Measurements from ENCODE around the gene PIAS4. TPM values are rescaled to one million over a fixed set of nuclear protein-coding genes. Genes with fewer than 3 reads are reported as not detected.

The PIAS4 gene
- total RNA-seq, 1 donor from 2014 or later, result 36.4 TPM

DNA sequence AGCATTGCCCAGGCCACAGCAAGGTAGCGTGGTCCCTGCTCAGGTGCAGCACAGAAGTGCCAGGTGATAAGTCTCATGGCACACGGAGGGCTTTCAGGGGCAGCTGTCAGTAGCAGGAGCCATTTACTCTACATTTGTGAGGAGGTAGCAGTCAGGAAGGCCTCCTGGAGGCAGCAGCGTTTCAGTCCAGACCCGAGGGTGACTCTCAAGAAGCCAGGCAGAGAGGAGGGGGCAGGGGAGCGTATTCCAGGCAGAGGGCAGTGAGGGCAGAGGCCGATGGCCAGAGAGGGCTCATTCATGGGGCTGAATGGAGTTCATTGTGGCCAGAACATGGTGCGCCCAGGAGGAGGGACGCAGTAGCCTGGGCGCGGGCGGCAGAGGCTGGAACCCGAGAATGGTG is 8.9 kb downstream of the PIAS4 start:
- H3K27ac Mint-ChIP-seq, result no peak overlapping the region
- ChIA-PET CTCF (no interaction called here), POLR2A (no interaction called here)
- H3K36me3 Mint-ChIP-seq (ENCODE audit: low read depth), result peaks cover 41% of the 10 kb centered on the region
- TF ChIP-seq, protein P1, sequence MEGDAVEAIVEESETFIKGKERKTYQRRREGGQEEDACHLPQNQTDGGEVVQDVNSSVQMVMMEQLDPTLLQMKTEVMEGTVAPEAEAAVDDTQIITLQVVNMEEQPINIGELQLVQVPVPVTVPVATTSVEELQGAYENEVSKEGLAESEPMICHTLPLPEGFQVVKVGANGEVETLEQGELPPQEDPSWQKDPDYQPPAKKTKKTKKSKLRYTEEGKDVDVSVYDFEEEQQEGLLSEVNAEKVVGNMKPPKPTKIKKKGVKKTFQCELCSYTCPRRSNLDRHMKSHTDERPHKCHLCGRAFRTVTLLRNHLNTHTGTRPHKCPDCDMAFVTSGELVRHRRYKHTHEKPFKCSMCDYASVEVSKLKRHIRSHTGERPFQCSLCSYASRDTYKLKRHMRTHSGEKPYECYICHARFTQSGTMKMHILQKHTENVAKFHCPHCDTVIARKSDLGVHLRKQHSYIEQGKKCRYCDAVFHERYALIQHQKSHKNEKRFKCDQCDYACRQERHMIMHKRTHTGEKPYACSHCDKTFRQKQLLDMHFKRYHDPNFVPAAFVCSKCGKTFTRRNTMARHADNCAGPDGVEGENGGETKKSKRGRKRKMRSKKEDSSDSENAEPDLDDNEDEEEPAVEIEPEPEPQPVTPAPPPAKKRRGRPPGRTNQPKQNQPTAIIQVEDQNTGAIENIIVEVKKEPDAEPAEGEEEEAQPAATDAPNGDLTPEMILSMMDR (IDR thresholded peaks at IDR 0.05), result no peak
- no peaks in the 10 kb centered on the region for H3K9me3 Mint-ChIP-seq
- H3K27me3 Mint-ChIP-seq, result no peaks in the 10 kb centered on the region
- H3K4me3 Mint-ChIP-seq, result no peak overlapping the region
- intact Hi-C loops (cut with micrococcal nuclease), result no loop called here
- H3K4me1 Mint-ChIP-seq, result peaks cover 15% of the 10 kb centered on the region
- DNase-seq, result no peak
- no peak for ATAC-seq (ENCODE audit: low read depth)

DNA sequence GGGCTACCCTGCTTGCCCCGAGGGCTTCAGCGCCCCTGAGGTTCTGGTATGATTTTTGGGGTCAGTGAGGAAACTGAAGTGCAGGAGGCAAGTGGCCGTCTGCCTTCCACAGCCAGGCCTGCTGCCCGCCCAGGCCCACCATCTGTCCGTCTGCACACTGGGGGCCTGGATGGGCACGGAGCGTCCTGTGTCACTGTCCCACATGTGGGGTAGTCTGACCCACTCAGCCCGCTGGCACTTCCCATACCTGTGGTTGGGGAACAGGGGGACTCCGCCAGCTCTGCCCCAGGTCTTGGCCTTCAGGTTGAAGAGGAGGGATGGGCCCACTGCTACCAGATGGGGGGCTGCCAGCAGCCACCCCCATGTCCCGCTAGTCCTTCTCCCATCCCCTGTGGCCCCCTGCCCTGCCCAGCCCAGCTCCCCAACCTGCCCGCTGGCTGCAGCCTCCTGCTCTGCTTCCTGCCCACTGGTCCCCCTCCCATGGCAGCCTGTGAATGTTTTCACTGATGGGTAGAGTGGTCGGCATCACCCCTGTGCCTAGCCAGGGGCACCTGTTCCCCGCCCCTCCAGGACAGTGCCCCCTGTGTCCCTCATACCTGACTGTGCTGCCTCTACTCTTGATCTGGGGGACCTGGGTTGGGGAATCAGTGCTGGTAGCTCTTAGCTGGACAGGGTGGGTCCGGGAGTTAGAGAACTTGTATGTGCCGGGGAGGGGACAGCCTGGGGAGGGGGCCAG is 9.5 kb downstream of the PIAS4 start:
- no peak overlapping the region for H3K27ac Mint-ChIP-seq
- intact Hi-C loops (cut with micrococcal nuclease), result no loop called here
- no peaks in the 10 kb centered on the region for H3K27me3 Mint-ChIP-seq
- TF ChIP-seq, protein P1 (IDR thresholded peaks at IDR 0.05), result no peak
- no peak for ATAC-seq (ENCODE audit: low read depth)
- ChIA-PET CTCF (no interaction called here), POLR2A (interaction anchor here (0.6 kb wide), 1 partner anchor 42 kb away, joined by 4 read pairs; no protein-coding TSS in a partner anchor)
- H3K4me3 Mint-ChIP-seq, result no peak overlapping the region
- H3K4me1 Mint-ChIP-seq, result peaks cover 16% of the 10 kb centered on the region
- H3K9me3 Mint-ChIP-seq, result no peaks in the 10 kb centered on the region
- DNase-seq, result no peak
- H3K36me3 Mint-ChIP-seq (ENCODE audit: low read depth), result peaks cover 43% of the 10 kb centered on the region

DNA sequence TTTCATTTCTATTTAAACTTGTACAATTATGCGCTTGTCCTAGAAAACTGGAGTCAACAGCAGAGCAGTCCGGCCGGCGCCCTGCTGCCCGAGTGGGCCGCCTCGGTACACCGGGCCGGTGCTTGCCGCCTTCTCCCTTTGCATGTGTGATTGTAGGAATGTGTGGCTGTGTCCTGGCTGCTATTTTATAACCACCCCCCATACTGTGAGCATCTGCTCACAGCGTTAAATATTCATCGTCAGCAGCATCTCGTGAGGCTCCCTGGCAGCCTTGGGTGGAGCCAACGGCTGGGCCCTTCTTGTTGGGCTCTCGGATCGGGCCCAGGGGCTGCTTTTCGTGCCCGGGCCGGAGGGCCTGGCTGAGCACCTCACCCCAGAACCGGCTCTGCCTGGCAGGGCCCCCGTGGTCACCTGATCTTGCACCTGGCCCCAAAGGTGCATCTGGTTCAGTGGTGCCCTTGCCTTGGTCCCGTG is 10.6 kb downstream of the PIAS4 start:
- intact Hi-C loops (cut with micrococcal nuclease), result no loop called here
- ATAC-seq (ENCODE audit: low read depth), result no peak
- H3K27me3 Mint-ChIP-seq, result no peaks in the 10 kb centered on the region
- no peaks in the 10 kb centered on the region for H3K9me3 Mint-ChIP-seq
- no peak overlapping the region for H3K27ac Mint-ChIP-seq
- H3K36me3 Mint-ChIP-seq (ENCODE audit: low read depth), result peaks cover 35% of the 10 kb centered on the region
- peaks cover 10% of the 10 kb centered on the region for H3K4me1 Mint-ChIP-seq
- DNase-seq, result no peak
- ChIA-PET CTCF (no interaction called here), POLR2A (no interaction called here)
- TF ChIP-seq, protein P1 (IDR thresholded peaks at IDR 0.05), result no peak
- no peak overlapping the region for H3K4me3 Mint-ChIP-seq

DNA sequence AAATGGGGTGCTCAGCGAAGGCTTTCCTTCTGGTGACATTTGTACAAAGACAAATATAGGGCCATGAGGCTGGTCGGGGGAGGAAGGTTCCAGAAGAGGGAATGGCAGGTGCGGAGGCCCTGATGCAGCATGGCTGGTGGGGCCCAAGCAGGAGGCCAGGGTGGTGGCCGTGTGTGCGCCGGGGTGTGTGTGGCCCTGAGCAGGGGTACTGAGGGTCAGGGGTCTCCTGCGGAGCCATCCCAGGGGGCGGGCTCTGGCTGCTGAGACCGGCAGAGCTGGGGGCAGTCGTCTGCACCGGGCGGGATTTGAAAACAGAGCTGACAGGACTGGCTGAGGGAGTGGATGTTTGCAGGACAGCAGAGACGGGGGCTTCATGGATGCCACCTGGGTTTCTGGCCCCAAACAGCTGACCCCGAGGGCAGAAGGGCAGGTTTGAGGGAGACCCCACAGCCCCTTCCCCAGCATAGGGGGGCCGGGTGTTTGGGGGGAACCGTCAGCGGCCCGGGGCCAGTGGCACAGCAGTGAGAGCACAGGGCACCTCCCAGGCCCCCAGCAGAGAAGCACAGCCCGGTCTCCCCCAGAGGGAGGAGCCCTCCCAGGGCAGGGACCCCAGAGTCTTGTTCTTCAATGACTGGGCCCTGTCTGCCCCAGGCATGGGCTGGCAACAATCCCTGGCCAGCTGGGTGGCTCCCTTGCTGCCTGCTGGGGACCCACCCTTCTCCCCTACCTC is 11.4 kb downstream of the PIAS4 start:
- intact Hi-C loops (cut with micrococcal nuclease), result no loop called here

DNA sequence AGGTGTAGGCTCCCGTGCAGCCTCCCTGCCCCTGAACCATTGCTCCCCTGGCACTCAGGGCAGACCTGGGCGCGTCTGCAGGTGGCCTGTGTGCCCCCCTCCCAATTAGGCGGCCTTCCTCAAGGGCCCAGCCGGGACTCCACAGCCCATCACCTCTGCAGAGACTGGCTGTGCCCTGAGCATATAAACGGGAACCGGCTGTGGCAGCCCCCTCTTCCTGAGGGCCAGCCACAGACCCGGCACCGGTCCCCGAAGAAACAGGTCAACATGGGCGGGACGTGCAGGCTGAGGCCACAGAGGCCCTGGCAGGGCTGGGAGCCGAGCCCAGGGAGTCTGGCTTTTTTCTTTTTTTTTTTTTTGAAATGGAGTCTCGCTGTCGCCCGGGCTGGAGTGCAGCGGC is 12.0 kb downstream of the PIAS4 start:
- intact Hi-C loops (cut with micrococcal nuclease), result no loop called here
- ATAC-seq (ENCODE audit: low read depth), result no peak
- Mint-ChIP-seq H3K4me1 (peaks cover 8% of the 10 kb centered on the region), H3K4me3 (no peak overlapping the region), H3K27ac (no peak overlapping the region), H3K27me3 (no peaks in the 10 kb centered on the region), H3K9me3 (no peaks in the 10 kb centered on the region), H3K36me3 (ENCODE audit: low read depth) (peaks cover 39% of the 10 kb centered on the region)
- ChIA-PET CTCF (no interaction called here), POLR2A (no interaction called here)
- TF ChIP-seq, protein P1 (IDR thresholded peaks at IDR 0.05), result no peak
- no peak for DNase-seq

More for the DNA sequence above, 11.4 kb downstream of the PIAS4 start:
- Mint-ChIP-seq H3K4me3 (no peak overlapping the region), H3K4me1 (peaks cover 10% of the 10 kb centered on the region), H3K9me3 (no peaks in the 10 kb centered on the region), H3K27me3 (no peaks in the 10 kb centered on the region), H3K27ac (no peak overlapping the region), H3K36me3 (ENCODE audit: low read depth) (peaks cover 38% of the 10 kb centered on the region)
- DNase-seq (no peak), ATAC-seq (ENCODE audit: low read depth) (no peak)
- TF ChIP-seq, protein P1 (IDR thresholded peaks at IDR 0.05), result no peak
- ChIA-PET CTCF (no interaction called here), POLR2A (no interaction called here)

Data from activated B cell treated with CpG ODN at 0.5 μM for 24 hours (primary cell).